Neural progenitor cell (in vitro differentiated cells): ENCODE measurements around the gene ARL6IP5. TPM values are rescaled to one million over a fixed set of nuclear protein-coding genes. Genes with fewer than 3 reads are reported as not detected.

Source experiments
- DNase-seq: peaks from one replicate; pipeline ENCODE4 v3.0.0-alpha.2; 2016; ENCODE audit warnings: low spot score
- H2AFZ ChIP-seq: fragments of 200-600 bp; sonication (generic); replicated peaks from 2 replicates; pipeline ENCODE4 v1.6.1; 2016; ENCODE audit warnings: antibody characterized with exemption
- H3F3A ChIP-seq: fragments of 200-600 bp; sonication (generic); 2 replicates; pipeline ENCODE4 v1.6.1; 2016; ENCODE audit warnings: antibody characterized with exemption, low read depth
- H3K27ac ChIP-seq: fragments of 200-600 bp; sonication (generic); 2 replicates; pipeline ENCODE4 v1.5.1; 2016; ENCODE audit warnings: mild to moderate bottlenecking
- H3K27me3 ChIP-seq: fragments of 200-600 bp; sonication (generic); 2 replicates; pipeline ENCODE4 v1.6.1; 2016; ENCODE audit warnings: mild to moderate bottlenecking, moderate library complexity
- H3K36me3 ChIP-seq: fragments of 200-600 bp; sonication (generic); 2 replicates; pipeline ENCODE4 v1.5.1; 2016
- H3K4me1 ChIP-seq: fragments of 200-600 bp; sonication (generic); 2 replicates; pipeline ENCODE4 v1.6.1; 2016; ENCODE audit warnings: mixed run types
- H3K4me2 ChIP-seq: fragments of 200-600 bp; sonication (generic); 2 replicates; pipeline ENCODE4 v1.6.1; 2016
- H3K4me3 ChIP-seq: fragments of 200-600 bp; sonication (generic); 2 replicates; pipeline ENCODE4 v1.5.1; 2016
- H3K79me2 ChIP-seq: fragments of 200-600 bp; sonication (generic); 2 replicates; pipeline ENCODE4 v1.6.1; 2016; ENCODE audit warnings: low read depth
- H3K9ac ChIP-seq: fragments of 200-600 bp; sonication (generic); 2 replicates; pipeline ENCODE4 v1.6.1; 2016
- H3K9me3 ChIP-seq: fragments of 200-600 bp; sonication (generic); 2 replicates; pipeline ENCODE4 v1.5.1; 2016; ENCODE audit warnings: low read depth
- H4K20me1 ChIP-seq: fragments of 200-600 bp; sonication (generic); 2 replicates; pipeline ENCODE4 v1.6.1; 2016; ENCODE audit warnings: low read depth
- H3K27ac Mint-ChIP-seq: 3 replicates; pipeline ENCODE4 v1.8.0; 2021; ENCODE audit warnings: mixed read lengths
- H3K27me3 Mint-ChIP-seq: 2 replicates; pipeline ENCODE4 v1.8.0; 2022; ENCODE audit warnings: low read depth, mild to moderate bottlenecking, inconsistent platforms, moderate library complexity, mixed read lengths; ENCODE audit not compliant: insufficient read depth
- H3K36me3 Mint-ChIP-seq: 3 replicates; pipeline ENCODE4 v1.8.0; 2021; ENCODE audit warnings: mixed read lengths
- H3K4me1 Mint-ChIP-seq: 3 replicates; pipeline ENCODE4 v1.8.0; 2021; ENCODE audit warnings: mixed read lengths
- H3K4me3 Mint-ChIP-seq: 3 replicates; pipeline ENCODE4 v1.8.0; 2021; ENCODE audit warnings: mild to moderate bottlenecking, moderate library complexity, mixed read lengths
- H3K9me3 Mint-ChIP-seq: 3 replicates; pipeline ENCODE4 v1.8.0; 2020; ENCODE audit warnings: mixed read lengths
- CTCF ChIP-seq: fragments of 200-600 bp; sonication (generic); IDR thresholded peaks from 2 replicates; pipeline ENCODE4 v1.5.1; 2017; ENCODE audit warnings: antibody characterized with exemption, mild to moderate bottlenecking
- EZH2 ChIP-seq: fragments of 200-600 bp; sonication (generic); IDR thresholded peaks from 2 replicates; pipeline ENCODE4 v1.6.1; 2017; ENCODE audit warnings: antibody characterized with exemption, mild to moderate bottlenecking, moderate library complexity
- EZH2phosphoT487 ChIP-seq: fragments of 200-600 bp; sonication (generic); IDR thresholded peaks from 2 replicates; pipeline ENCODE4 v1.6.1; 2017; ENCODE audit warnings: antibody characterized with exemption
- total RNA-seq: library from RNA; depleted of rRNA; stranded (reverse); fragments of >200 nt; gene quantifications from 2 replicates; pipeline ENCODE4 v1.2.3, GENCODE V29; 2015; ENCODE audit warnings: low replicate concordance

The ARL6IP5 gene
- total RNA-seq, 1 donor from 2014 or later: 72.4 TPM

GRCh38 chr3:69142090-69142489 is 57.4 kb downstream of the ARL6IP5 start:
- no peak overlapping the region for H3K4me2 ChIP-seq
- peaks cover 13% of the 10 kb centered on the region for H3F3A ChIP-seq
- no peak overlapping the region for H3K27ac Mint-ChIP-seq
- H3K27me3 Mint-ChIP-seq: no peaks in the 10 kb centered on the region
- no peak overlapping the region for H3K9ac ChIP-seq
- TF ChIP-seq CTCF (no peak), EZH2phosphoT487 (no peak), EZH2 (no peak)
- no peaks in the 10 kb centered on the region for H3K9me3 ChIP-seq
- no peaks in the 10 kb centered on the region for H3K36me3 Mint-ChIP-seq
- no peaks in the 10 kb centered on the region for H4K20me1 ChIP-seq
- no peak for DNase-seq
- H3K27ac ChIP-seq: no peak overlapping the region
- H2AFZ ChIP-seq: no peak overlapping the region
- H3K4me1 ChIP-seq: peaks cover 21% of the 10 kb centered on the region
- H3K4me3 Mint-ChIP-seq: no peak overlapping the region
- H3K4me1 Mint-ChIP-seq: peaks cover 18% of the 10 kb centered on the region
- no peaks in the 10 kb centered on the region for H3K36me3 ChIP-seq
- H3K9me3 Mint-ChIP-seq: no peaks in the 10 kb centered on the region
- no peaks in the 10 kb centered on the region for H3K79me2 ChIP-seq
- H3K27me3 ChIP-seq: peaks cover 11% of the 10 kb centered on the region
- no peak overlapping the region for H3K4me3 ChIP-seq

- H3K36me3 Mint-ChIP-seq: no peaks in the 10 kb centered on the region
- H3K27ac Mint-ChIP-seq: no peak overlapping the region
- no peak overlapping the region for H3K9ac ChIP-seq
- peaks cover 21% of the 10 kb centered on the region for H3K4me1 ChIP-seq
- no peak for TF ChIP-seq CTCF
- no peak for TF ChIP-seq EZH2phosphoT487
- no peaks in the 10 kb centered on the region for H3K9me3 Mint-ChIP-seq
- H3K27me3 Mint-ChIP-seq: no peaks in the 10 kb centered on the region
- H3K4me1 Mint-ChIP-seq: peaks cover 18% of the 10 kb centered on the region
- H2AFZ ChIP-seq: no peak overlapping the region
- no peaks in the 10 kb centered on the region for H3K9me3 ChIP-seq
- peaks cover 5% of the 10 kb centered on the region for H3K27me3 ChIP-seq
- H3K4me3 ChIP-seq: no peak overlapping the region
- peaks cover 13% of the 10 kb centered on the region for H3F3A ChIP-seq
- H4K20me1 ChIP-seq: no peaks in the 10 kb centered on the region
- H3K36me3 ChIP-seq: no peaks in the 10 kb centered on the region
- H3K4me2 ChIP-seq: no peak overlapping the region
- DNase-seq: no peak
- H3K79me2 ChIP-seq: no peaks in the 10 kb centered on the region
- H3K27ac ChIP-seq: no peak overlapping the region
- H3K4me3 Mint-ChIP-seq: no peak overlapping the region
These were observed 58.2 kb downstream of the ARL6IP5 start for GRCh38 chr3:69142797-69143454.

- no peaks in the 10 kb centered on the region for H3K27me3 ChIP-seq
- Mint-ChIP-seq H3K36me3 (no peaks in the 10 kb centered on the region), H3K27me3 (no peaks in the 10 kb centered on the region), H3K27ac (no peak overlapping the region), H3K4me3 (no peak overlapping the region), H3K9me3 (no peaks in the 10 kb centered on the region), H3K4me1 (peaks cover 18% of the 10 kb centered on the region)
- no peak overlapping the region for H2AFZ ChIP-seq
- no peak for DNase-seq
- TF ChIP-seq CTCF (no peak), EZH2phosphoT487 (no peak), EZH2 (no peak)
- H3K4me2 ChIP-seq: no peak overlapping the region
- H3K4me1 ChIP-seq: peaks cover 21% of the 10 kb centered on the region
- no peak overlapping the region for H3K27ac ChIP-seq
- no peaks in the 10 kb centered on the region for H3K36me3 ChIP-seq
- no peaks in the 10 kb centered on the region for H3K79me2 ChIP-seq
- peaks cover 13% of the 10 kb centered on the region for H3F3A ChIP-seq
- no peaks in the 10 kb centered on the region for H4K20me1 ChIP-seq
- H3K9me3 ChIP-seq: no peaks in the 10 kb centered on the region
- no peak overlapping the region for H3K9ac ChIP-seq
- H3K4me3 ChIP-seq: no peak overlapping the region
These were observed 58.9 kb downstream of the ARL6IP5 start for GRCh38 chr3:69143612-69144011.
